NCI-H146 treated with DMSO at 0.1 percent for 48 hours (cell line): ENCODE data around the gene IFNA2.
"Not testable (repeated sequence)": the region's sequence is repeated elsewhere in the genome, so short reads cannot be mapped to it uniquely, and the experiment has no call there.

Experiments used
- DNase-seq: peaks from one replicate; lab custom pipeline; 2025; ENCODE audit not compliant: unreplicated experiment; lab: John Stamatoyannopoulos, UW

The IFNA2 gene

DNA sequence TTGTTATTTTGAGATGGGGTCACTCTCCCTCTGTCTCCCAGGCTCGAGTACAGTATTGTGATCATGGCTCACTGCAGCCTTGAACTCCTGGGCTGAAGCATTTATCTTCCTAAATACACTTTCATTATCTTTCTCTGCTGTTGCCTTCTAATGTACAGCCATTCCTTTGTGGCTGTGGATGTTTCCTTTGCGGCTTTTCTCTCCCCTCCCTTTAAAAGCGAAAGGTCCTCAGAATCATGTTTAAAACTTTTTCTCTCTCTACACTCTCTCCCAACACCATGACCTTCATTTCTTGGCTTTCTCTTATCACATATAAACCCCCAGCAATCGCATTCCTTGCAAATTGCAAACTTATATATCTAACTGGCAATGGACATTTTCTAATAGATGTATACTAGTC lies 1.6 kb downstream of the IFNA2 start:
- no peak for DNase-seq

DNA sequence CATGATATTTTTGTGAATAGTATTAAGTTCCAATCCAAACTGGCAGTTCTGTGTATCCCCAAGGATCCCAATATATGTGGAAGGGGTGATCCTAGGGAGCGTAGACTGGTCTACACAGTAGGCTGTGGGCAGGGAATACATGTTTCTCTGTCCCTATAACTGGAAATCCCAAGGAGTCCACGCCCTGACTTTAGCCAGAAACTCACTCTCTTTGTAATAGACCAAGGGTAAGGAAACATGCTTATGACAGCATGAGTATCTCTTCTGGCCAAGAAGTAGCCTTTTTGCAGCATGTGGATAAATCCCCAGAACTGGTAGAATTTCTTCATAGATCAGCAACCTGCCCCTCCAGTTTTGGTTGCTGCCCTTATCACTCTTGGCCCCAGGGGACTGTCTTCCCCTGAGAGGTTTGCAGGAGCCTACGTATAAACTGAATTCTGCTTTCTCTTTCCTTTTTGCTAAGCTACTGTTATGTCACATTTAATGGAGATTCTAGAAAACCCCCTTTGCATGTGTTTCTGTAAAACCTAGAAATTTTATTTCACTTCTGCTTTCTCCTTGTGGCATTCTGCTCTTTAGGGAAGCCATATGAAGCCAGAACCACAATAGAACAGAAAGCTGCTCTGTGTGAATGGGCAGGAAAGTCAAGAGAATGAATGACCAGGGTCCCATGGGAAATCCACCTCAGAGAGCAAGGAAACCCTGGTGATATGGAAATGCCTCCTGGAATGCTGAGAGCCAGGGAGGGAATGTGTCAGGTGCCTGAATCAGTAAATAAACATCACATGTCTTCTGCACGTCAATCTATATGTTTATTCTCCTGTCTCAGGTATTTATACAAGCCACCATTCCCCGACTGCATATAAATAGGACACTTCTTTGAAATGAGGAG lies 3.5 kb downstream of the IFNA2 start:
- DNase-seq: no peak

DNA sequence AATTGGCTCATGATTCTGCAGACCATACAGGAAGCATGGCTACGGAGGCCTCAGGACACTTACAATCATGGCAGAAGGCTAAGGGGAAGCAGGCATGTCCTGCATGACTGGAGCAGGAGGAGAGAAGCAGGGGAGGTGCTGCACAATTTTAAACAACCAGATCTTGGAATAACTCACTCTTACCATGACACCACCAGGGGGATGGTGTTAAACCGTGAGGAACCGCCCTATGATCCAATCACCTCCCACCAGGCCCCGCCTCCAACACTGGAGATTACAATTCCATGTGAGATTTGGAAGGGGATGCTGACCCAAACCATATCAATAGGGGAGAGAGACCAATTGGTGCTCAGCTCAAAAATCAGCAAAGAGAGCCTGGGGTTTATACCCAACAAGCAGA lies 13.7 kb downstream of the IFNA2 start:
- not testable (repeated sequence) for DNase-seq

DNA sequence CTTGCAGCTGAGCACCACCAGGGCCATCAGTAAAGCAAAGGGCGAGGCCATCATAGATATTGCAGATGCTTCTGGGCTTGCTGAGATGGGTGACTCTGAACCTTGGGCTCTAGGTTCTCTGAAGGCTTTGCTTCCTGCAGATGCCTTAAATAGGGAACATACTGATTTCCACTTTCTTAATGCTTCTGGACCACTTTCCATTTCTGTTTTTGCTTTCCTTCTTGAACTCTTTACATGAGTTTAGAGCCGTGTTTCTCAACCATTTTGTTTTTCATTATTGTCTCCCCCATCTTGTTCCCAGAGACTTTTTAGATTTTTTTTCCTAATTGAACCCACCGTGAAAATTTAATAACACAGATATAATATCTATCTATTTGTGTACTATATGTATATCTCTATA lies 17.2 kb downstream of the IFNA2 start, which contains the start of gene IFNA13:
Gene IFNA13 (minus strand): TSS at position 101 of the 400 bp plus-strand sequence. CDS start 47 bp downstream, at position 54.
- no peak for DNase-seq

DNA sequence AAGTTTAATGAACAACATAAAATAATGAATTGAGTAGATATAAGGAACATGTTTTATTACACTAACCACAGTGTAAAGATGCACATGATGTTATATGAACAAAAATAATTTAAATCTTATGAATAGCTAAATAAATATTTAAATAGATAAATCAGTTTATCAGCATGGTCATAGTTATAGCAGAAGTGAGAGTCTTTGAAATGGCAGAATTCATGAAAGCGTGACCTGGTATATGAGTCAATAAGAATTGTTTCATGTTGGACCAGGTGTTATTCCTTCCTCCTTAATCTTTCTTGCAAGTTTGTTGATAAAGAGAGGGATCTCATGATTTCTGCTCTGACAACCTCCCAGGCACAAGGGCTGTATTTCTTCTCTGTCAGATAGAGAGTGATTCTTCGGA lies 18.0 kb downstream of the IFNA2 start:
- not testable (repeated sequence) for DNase-seq

DNA sequence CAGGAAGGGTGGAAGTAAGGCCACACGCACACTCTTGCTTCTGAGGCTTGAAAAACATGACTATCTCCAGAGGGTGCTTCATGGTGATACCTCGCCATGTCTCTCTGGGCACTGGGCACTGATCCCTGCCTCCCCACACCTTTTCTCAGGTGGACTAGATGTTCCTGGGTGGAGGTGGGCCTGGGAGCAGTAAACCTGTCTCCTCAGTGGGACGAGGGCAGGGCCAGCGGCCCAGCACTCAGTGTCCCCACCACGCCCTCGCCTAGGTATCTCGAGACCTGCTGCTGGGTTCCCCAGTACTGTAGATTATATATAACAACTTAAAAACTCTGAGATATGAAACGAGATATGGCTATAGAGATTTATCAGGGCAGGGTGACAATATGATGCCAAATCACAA lies 22.9 kb downstream of the IFNA2 start:
- DNase-seq: no peak

DNA sequence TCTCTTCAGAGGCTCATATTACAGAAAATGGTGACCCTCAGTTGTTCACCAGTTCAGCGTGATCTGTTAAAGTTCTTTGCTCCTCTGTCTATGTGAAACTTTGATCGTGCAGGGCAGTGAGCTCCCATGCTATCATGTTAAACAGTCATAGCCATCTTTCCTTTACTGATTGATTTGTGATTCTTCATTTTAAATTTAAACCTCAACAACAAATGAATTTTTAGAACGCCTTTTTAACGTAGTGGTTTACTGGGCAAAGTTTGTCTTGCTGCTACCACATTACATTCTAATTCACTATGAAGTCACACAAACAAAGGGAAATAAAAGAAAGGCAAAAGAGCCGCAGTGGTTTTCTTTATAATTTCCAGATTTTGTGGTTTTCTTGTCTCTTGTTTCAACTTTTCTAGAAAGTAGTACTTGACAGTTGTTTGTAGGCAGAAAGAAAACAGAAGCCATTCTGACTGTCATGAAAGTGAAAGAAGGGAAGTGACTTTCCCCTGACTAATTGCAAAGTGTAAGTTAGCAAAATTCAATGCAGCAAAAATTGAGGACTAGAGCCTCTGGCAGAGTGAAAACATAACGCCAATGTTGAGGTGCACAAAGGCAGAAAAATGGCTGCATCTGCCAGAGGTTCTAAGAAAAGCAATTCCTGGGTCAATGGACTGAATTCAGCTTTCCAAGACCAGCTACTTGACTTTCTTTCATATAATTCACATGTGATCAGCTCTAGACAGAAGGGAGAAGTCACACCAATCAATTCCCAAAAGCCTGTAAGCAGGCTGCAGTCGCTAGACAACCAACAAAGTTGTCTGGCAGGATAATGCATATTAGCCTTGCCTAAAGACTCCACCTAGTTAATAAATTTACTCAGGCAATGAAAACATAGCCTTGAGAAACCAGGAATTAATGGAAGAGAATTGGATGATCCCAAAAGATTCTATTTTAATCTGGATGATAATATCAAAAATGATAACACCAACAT lies 27.4 kb downstream of the IFNA2 start:
- no peak for DNase-seq

DNA sequence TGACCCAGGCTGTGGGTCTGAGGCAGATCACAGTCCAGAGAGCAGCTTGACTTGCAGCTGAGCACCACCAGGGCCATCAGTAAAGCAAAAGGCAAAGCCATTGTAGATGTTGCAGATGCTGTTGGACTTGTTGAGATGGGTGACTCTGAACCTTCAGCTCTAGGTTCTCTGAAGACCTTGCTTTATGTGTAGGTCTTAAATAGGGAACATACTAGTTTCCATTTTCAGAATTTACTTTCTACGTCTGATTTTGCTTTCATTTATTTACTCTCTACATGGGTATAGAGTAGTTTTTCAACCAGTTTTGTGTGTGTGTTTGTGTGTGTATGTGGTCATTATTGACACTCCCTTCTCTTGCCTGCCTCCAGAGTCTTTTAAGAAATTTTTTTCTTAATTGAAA lies 34.4 kb downstream of the IFNA2 start, which contains the start of gene IFNA6:
Gene IFNA6 (minus strand): TSS at position 101 of the 400 bp plus-strand sequence. CDS start 0 bp downstream, at position 101.
- no peak for DNase-seq

DNA sequence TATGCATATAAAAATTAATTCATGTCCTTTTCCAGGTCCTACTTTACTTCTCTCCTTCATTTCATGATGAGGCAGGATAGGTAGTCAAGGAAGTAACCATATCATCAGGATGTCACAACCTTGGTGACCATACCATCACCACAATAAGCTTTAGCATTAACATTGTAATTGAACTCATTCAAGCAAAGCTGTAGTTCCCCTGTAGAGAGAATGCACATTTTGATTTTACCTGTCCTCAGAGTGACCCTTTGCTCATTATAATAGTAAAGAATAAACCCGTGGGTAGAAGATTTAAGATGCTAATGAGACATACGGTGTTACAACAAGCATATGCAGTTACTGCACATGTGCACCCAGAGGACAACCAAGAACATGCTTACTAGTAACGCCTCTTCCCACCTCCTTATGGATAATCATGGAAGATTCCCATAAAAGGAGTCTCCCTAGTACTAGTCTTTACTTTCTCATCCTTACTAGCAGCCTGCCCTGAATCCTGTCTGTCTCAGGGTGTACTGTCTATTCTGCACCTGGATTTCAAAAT lies 36.7 kb downstream of the IFNA2 start:
- no peak for DNase-seq

DNA sequence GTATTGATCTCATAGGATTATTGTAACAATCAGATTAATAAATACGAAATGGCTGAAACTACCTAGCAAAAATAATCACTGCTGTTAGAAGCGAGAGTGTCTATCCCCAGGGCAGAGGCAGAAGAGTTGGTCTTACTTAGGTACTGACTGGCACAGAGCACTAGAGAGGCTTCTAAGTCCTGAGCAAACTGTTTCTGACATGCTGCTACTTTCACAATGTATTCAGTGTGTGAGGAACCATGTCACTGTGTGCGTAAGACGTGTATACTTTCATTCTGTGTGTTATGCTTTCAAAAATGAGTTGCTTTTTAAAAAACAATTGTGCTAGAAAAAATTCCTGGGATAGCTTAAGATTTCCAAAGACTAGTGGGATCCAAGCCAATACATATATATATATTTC lies 44.5 kb downstream of the IFNA2 start:
- no peak for DNase-seq

DNA sequence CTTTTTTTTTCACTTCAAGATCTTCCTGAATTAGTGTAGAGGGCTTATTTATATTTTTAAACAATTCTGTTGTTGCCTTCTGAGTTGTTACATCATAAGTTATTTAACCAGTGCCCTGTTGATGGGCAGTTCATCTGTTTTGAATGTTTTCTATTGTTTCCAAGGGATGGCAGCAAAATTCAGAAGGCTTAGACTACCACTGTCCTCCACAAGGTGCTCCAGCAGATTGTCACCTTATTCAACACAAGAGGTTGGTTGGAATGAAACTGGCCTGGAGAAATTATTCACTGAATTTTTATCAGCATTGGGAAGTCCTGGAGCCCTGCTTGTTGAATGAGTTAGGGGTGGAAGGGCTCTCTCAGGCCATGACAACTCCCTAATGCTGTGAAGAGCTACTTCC lies 48.7 kb downstream of the IFNA2 start:
- no peak for DNase-seq

DNA sequence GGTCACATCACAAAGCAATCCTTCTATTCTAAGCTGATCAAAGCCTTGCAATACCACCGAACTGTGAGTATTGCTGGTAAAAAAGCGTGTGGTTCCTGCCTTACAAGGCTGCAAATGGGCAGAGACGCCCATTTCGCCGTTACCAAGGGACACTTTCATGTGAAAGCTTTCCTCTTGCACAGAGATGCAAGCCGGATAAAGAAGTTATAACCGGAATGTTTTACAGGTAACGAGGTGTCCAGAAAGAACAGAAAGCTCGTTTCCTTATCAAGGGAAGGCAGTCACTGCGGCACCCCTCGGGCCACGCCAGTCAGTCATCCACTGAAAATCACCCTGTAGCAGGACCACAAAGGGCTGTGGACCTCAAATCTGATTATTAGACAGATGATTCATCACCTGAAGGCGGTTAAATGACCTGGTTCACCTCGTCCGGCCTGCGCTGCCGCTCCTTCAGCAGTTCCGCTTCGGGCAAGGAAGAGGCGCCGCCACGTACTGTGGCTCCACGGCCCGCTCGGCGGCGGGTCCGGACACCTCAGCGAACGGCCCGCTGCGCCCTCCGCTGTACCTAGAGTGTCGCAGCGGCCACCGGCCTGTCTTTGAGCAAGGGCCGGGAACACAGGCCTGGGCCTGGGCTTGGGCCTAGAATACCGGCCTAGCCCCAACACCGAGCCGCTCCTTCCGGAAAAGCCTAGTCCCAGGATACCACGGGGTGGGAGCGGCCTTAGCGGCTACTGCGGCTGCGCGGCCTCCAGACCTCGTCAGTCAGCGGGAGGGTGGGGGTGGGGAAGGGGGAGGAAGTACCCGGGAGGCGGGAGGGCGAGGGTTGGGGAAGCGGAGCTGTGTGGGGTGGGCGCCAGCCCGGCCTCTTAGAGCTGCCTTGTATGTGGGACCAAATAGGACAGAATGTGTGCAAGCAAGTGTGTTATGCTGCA lies 50.2 kb downstream of the IFNA2 start, which contains the start of gene KLHL9:
Gene KLHL9 (minus strand): TSS at position 704 of the 932 bp plus-strand sequence. CDS start 545 bp downstream, at position 159.
- DNase-seq: peak; percentile 81
